Astrocyte (in vitro differentiated cells and primary cell): Measurements from ENCODE around the gene ZMYND8. TPM values are rescaled to one million over a fixed set of nuclear protein-coding genes. Genes with fewer than 3 reads are reported as not detected.
"Not testable (repeated sequence)": the region's sequence is repeated elsewhere in the genome, so short reads cannot be mapped to it uniquely, and the experiment has no call there.

Source experiments
- DNase-seq: peaks from one replicate; pipeline ENCODE4 v3.0.0-alpha.2; 2010; ENCODE audit warnings: low read depth
- FAIRE-seq: peaks from 2 replicates; lab custom pipeline; 2011; peaks lifted over from hg19 to GRCh38; lab: Jason Lieb, UNC
- H2AFZ ChIP-seq: 2 replicates; pipeline ENCODE4 v1.6.0; 2012; ENCODE audit warnings: low read depth, low read length, inconsistent platforms
- H3K27ac ChIP-seq: 2 replicates; pipeline ENCODE4 v1.5.1; 2011; ENCODE audit warnings: low read depth, low read length, inconsistent platforms
- H3K27me3 ChIP-seq: 2 replicates; pipeline ENCODE4 v1.6.0; 2011; ENCODE audit warnings: low read length, inconsistent platforms; ENCODE audit not compliant: insufficient read depth
- H3K36me3 ChIP-seq: 2 replicates; pipeline ENCODE4 v1.5.1; 2011; ENCODE audit warnings: low read length, inconsistent platforms; ENCODE audit not compliant: insufficient read depth
- H3K4me1 ChIP-seq: 2 replicates; pipeline ENCODE4 v1.5.1; 2011; ENCODE audit warnings: low read length, inconsistent platforms; ENCODE audit not compliant: insufficient read depth
- H3K4me2 ChIP-seq: 2 replicates; pipeline ENCODE4 v1.6.0; 2012; ENCODE audit warnings: low read length, inconsistent platforms
- H3K4me3 ChIP-seq: 2 replicates; pipeline ENCODE4 v1.5.1; 2011; ENCODE audit warnings: low read depth, mild to moderate bottlenecking, low read length, inconsistent platforms; ENCODE audit not compliant: insufficient read depth
- H3K79me2 ChIP-seq: 2 replicates; pipeline ENCODE4 v1.6.0; 2012; ENCODE audit warnings: mild to moderate bottlenecking, low read length, inconsistent platforms; ENCODE audit not compliant: insufficient read depth
- H3K9ac ChIP-seq: 2 replicates; pipeline ENCODE4 v1.6.0; 2012; ENCODE audit warnings: mild to moderate bottlenecking, low read length, inconsistent platforms
- H3K9me3 ChIP-seq: 2 replicates; pipeline ENCODE4 v1.5.1; 2012; ENCODE audit warnings: low read depth, mild to moderate bottlenecking, low read length, inconsistent platforms; ENCODE audit not compliant: insufficient read depth
- H4K20me1 ChIP-seq: 2 replicates; pipeline ENCODE4 v1.6.0; 2012; ENCODE audit warnings: low read length, inconsistent platforms; ENCODE audit not compliant: insufficient read depth
- H3K27ac Mint-ChIP-seq: one replicate; pipeline ENCODE4 v1.8.0; 2021; ENCODE audit warnings: mild to moderate bottlenecking, mixed read lengths; ENCODE audit not compliant: unreplicated experiment
- H3K27me3 Mint-ChIP-seq: one replicate; pipeline ENCODE4 v1.8.0; 2021; ENCODE audit warnings: low read depth, mixed read lengths; ENCODE audit not compliant: unreplicated experiment
- H3K36me3 Mint-ChIP-seq: one replicate; pipeline ENCODE4 v1.8.0; 2021; ENCODE audit warnings: low read depth, mixed read lengths; ENCODE audit not compliant: unreplicated experiment
- H3K4me1 Mint-ChIP-seq: one replicate; pipeline ENCODE4 v1.8.0; 2021; ENCODE audit warnings: low read depth, mixed read lengths; ENCODE audit not compliant: unreplicated experiment
- H3K4me3 Mint-ChIP-seq: one replicate; pipeline ENCODE4 v1.8.0; 2021; ENCODE audit warnings: mild to moderate bottlenecking, moderate library complexity, mixed read lengths; ENCODE audit not compliant: unreplicated experiment
- H3K9me3 Mint-ChIP-seq: one replicate; pipeline ENCODE4 v1.8.0; 2021; ENCODE audit warnings: mild to moderate bottlenecking, mixed read lengths; ENCODE audit not compliant: unreplicated experiment
- CTCF ChIP-seq: IDR thresholded peaks from 2 replicates; pipeline ENCODE4 v1.5.1; 2011; ENCODE audit warnings: low read depth, mild to moderate bottlenecking, inconsistent platforms, low read length, moderate library complexity; ENCODE audit not compliant: insufficient read depth
- EZH2 ChIP-seq: IDR thresholded peaks from 2 replicates; pipeline ENCODE4 v1.6.1; 2012; ENCODE audit warnings: mild to moderate bottlenecking, low read length, inconsistent platforms; ENCODE audit not compliant: insufficient read depth
- total RNA-seq: library from RNA; stranded (reverse); gene quantifications from 2 replicates; pipeline ENCODE4 v1.2.1, GENCODE V29; 2021

Gene ZMYND8
- total RNA-seq, 1 donor from 2014 or later = 45.8 TPM

- Histone ChIP-seq H3K9me3 (no peaks in the 10 kb centered on the region), H4K20me1 (no peaks in the 10 kb centered on the region), H3K79me2 (peaks cover 9% of the 10 kb centered on the region), H3K27me3 (no peaks in the 10 kb centered on the region), H3K4me2 (peak overlapping the region; percentile 2), H3K9ac (peak overlapping the region; percentile 18), H3K4me3 (no peak overlapping the region), H3K4me1 (peaks cover 10% of the 10 kb centered on the region), H3K36me3 (peaks cover 16% of the 10 kb centered on the region), H3K27ac (peak overlapping the region; percentile 48), H2AFZ (no peak overlapping the region)
- TF ChIP-seq EZH2 (no peak), CTCF (no peak)
- FAIRE-seq (no peak), DNase-seq (peak; percentile 96)
- H3K36me3 Mint-ChIP-seq = peaks cover 19% of the 10 kb centered on the region
- H3K27ac Mint-ChIP-seq = no peak overlapping the region
- no peaks in the 10 kb centered on the region for H3K27me3 Mint-ChIP-seq
- no peak overlapping the region for H3K4me3 Mint-ChIP-seq
- no peaks in the 10 kb centered on the region for H3K9me3 Mint-ChIP-seq
- H3K4me1 Mint-ChIP-seq = peaks cover 4% of the 10 kb centered on the region
Measured at GRCh38 chr20:47241345-47241781, 115.1 kb downstream of the ZMYND8 start.

GRCh38 chr20:47240096-47240495 lies 116.4 kb downstream of the ZMYND8 start:
- H3K36me3 ChIP-seq = peaks cover 11% of the 10 kb centered on the region

GRCh38 chr20:47239719-47240067 lies 116.8 kb downstream of the ZMYND8 start:
- Histone ChIP-seq H3K9me3 (no peaks in the 10 kb centered on the region), H2AFZ (no peak overlapping the region), H4K20me1 (no peaks in the 10 kb centered on the region), H3K27me3 (no peaks in the 10 kb centered on the region), H3K27ac (no peak overlapping the region), H3K36me3 (peaks cover 11% of the 10 kb centered on the region), H3K4me3 (no peak overlapping the region), H3K79me2 (peaks cover 9% of the 10 kb centered on the region), H3K9ac (no peak overlapping the region), H3K4me1 (peaks cover 10% of the 10 kb centered on the region), H3K4me2 (no peak overlapping the region)
- no peak overlapping the region for H3K4me3 Mint-ChIP-seq
- FAIRE-seq = no peak
- no peak for DNase-seq
- H3K4me1 Mint-ChIP-seq = peaks cover 4% of the 10 kb centered on the region
- no peaks in the 10 kb centered on the region for H3K9me3 Mint-ChIP-seq
- TF ChIP-seq CTCF (no peak), EZH2 (no peak)
- no peaks in the 10 kb centered on the region for H3K27me3 Mint-ChIP-seq
- H3K36me3 Mint-ChIP-seq = peaks cover 25% of the 10 kb centered on the region
- peak overlapping the region; percentile 34 for H3K27ac Mint-ChIP-seq

More at GRCh38 chr20:47240096-47240495, 116.4 kb downstream of the ZMYND8 start:
- H3K9me3 ChIP-seq, H3K4me2 ChIP-seq, H3K4me1 ChIP-seq, H3K9ac ChIP-seq, H3K27me3 ChIP-seq, H4K20me1 ChIP-seq, H2AFZ ChIP-seq, H3K4me3 Mint-ChIP-seq, H3K4me3 ChIP-seq, H3K9me3 Mint-ChIP-seq, H3K79me2 ChIP-seq, FAIRE-seq, DNase-seq, H3K27ac ChIP-seq, H3K4me1 Mint-ChIP-seq, H3K27me3 Mint-ChIP-seq: not testable (repeated sequence)
- peak overlapping the region; percentile 34 for H3K27ac Mint-ChIP-seq
- peaks cover 25% of the 10 kb centered on the region for H3K36me3 Mint-ChIP-seq
